ENCODE measurements around the gene SCN3A. TPM values are rescaled to one million over a fixed set of nuclear protein-coding genes. Genes with fewer than 3 reads are reported as not detected.

SCN3A gene
- total and polyA plus RNA-seq, 9 donors, result 0.20 to 3.4 (median 0.80) TPM

DNA sequence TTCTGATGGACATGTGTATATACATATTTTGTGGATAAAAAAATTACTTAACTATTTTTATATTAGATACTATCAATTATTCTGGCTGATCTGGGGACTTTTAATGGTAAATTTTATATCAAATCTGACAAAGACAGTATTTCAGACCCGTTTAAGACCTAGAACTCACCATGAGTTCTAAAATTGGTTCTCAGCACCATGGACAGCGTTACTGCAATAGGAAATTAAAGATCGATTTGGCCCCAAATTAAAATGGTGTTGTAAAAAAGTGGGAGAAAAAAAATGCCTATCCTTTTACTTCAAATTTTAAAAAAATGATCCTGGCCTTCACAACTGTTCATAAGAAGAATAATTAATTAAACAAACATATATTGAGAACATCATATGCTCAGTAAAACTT lies 34.4 kb upstream of the SCN3A start:
- Histone ChIP-seq H3K9me3 (no peaks in the 10 kb centered on the region), H3K4me3 (no peak overlapping the region), H3K36me3 (no peaks in the 10 kb centered on the region), H3K27ac (no peak overlapping the region), H3K27me3 (no peaks in the 10 kb centered on the region), H3K4me1 (ENCODE audit: insufficient read depth) (no peaks in the 10 kb centered on the region)
- intact Hi-C loops (cut with DNase I), result no loop called here
- 3 to 7% (median 4%) methylated on average over 3 of the region's 3 CpGs for WGBS, 3 donors
- no peak for TF ChIP-seq POLR2A (IDR thresholded peaks at IDR 0.05)
- TF ChIP-seq, protein P1, sequence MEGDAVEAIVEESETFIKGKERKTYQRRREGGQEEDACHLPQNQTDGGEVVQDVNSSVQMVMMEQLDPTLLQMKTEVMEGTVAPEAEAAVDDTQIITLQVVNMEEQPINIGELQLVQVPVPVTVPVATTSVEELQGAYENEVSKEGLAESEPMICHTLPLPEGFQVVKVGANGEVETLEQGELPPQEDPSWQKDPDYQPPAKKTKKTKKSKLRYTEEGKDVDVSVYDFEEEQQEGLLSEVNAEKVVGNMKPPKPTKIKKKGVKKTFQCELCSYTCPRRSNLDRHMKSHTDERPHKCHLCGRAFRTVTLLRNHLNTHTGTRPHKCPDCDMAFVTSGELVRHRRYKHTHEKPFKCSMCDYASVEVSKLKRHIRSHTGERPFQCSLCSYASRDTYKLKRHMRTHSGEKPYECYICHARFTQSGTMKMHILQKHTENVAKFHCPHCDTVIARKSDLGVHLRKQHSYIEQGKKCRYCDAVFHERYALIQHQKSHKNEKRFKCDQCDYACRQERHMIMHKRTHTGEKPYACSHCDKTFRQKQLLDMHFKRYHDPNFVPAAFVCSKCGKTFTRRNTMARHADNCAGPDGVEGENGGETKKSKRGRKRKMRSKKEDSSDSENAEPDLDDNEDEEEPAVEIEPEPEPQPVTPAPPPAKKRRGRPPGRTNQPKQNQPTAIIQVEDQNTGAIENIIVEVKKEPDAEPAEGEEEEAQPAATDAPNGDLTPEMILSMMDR (IDR thresholded peaks at IDR 0.05), result no peak
- TF ChIP-seq EP300 (IDR thresholded peaks at IDR 0.05), result no peak
- DNase-seq, result no peak

DNA sequence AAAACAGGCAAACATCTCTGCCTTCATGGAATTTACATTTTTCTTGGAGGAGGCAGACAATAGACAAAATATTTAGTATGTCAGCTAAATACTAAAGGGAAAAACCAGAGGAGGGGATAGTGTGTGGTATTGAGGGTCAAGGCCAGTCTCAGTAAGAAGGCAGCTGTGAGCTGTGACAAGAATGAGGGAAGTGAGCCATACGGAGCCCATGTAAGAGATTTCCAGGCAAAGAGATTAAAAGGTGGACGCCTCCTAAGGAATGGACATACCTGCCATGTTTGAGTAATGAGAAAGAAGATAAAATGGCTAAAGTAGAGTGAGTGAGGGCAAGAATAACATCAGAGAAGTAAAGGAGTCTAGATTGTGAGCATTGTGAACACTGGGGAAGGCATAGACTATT lies 33.2 kb upstream of the SCN3A start:
- Histone ChIP-seq H3K27me3 (no peaks in the 10 kb centered on the region), H3K9me3 (no peaks in the 10 kb centered on the region), H3K4me1 (ENCODE audit: insufficient read depth) (no peaks in the 10 kb centered on the region), H3K27ac (no peak overlapping the region), H3K4me3 (no peak overlapping the region), H3K36me3 (no peaks in the 10 kb centered on the region)
- TF ChIP-seq POLR2A (IDR thresholded peaks at IDR 0.05), result no peak
- no peak for TF ChIP-seq EP300 (IDR thresholded peaks at IDR 0.05)
- TF ChIP-seq, protein P1 (IDR thresholded peaks at IDR 0.05), result no peak
- intact Hi-C loops (cut with DNase I), result no loop called here
- WGBS, 3 donors, result 6 to 27% (median 9%) methylated on average over 2 of the region's 2 CpGs
- DNase-seq, result no peak

DNA sequence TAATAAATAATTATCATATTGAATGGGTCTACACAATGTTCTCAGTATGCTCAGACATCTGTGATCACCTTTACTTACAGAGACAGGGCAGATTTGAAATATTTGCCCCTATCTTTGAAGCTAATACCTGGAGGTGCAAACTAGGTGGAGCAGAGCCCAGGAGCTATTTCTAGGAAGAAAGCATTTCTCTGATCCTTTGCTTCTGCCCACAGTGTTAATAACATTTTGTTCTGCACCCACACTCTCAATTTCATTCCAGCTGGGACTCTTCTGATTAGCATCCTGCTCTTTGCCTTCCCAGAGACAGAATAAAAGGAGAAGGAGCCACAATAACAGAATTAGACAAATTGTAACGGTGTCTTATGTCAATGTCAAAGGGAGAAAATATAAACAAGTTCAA lies 23.7 kb upstream of the SCN3A start:
- H3K27ac ChIP-seq, result no peak overlapping the region
- H3K4me1 ChIP-seq (ENCODE audit: insufficient read depth), result no peaks in the 10 kb centered on the region
- no peaks in the 10 kb centered on the region for H3K36me3 ChIP-seq
- intact Hi-C loops (cut with DNase I), result no loop called here
- TF ChIP-seq, protein P1 (IDR thresholded peaks at IDR 0.05), result no peak
- TF ChIP-seq POLR2A (IDR thresholded peaks at IDR 0.05) (no peak), EP300 (IDR thresholded peaks at IDR 0.05) (no peak)
- WGBS, 3 donors, result 48 to 59% (median 50%) methylated on average over 1 of the region's 1 CpG
- no peaks in the 10 kb centered on the region for H3K9me3 ChIP-seq
- no peak overlapping the region for H3K4me3 ChIP-seq
- no peak for DNase-seq
- no peaks in the 10 kb centered on the region for H3K27me3 ChIP-seq

DNA sequence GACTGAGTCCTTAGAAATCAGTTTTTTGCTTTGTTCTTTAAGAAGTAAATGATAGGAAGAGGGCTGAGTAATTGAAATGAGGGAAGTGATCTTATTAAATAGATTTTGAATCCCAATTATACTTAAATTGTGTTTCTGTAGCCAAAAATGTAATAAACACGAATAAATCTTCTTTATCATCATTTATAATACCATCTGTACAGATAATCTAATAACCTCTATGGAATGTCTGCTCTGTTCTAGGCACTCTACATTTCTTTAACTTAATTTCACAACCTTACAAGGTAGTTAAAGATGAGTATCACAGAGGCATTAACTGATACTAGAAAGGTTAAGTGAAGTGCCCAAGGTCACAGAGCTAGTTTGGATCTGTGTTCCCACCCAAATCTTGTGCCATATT lies 21.1 kb upstream of the SCN3A start:
- no peak for TF ChIP-seq POLR2A (IDR thresholded peaks at IDR 0.05)
- TF ChIP-seq EP300 (IDR thresholded peaks at IDR 0.05), result no peak
- TF ChIP-seq, protein P1 (IDR thresholded peaks at IDR 0.05), result no peak
- DNase-seq, result no peak
- no peaks in the 10 kb centered on the region for H3K27me3 ChIP-seq
- no peaks in the 10 kb centered on the region for H3K36me3 ChIP-seq
- H3K4me3 ChIP-seq, result no peak overlapping the region
- H3K4me1 ChIP-seq (ENCODE audit: insufficient read depth), result no peaks in the 10 kb centered on the region
- intact Hi-C loops (cut with DNase I), result no loop called here
- WGBS, 3 donors, result 28 to 44% (median 39%) methylated on average over 1 of the region's 1 CpG
- H3K27ac ChIP-seq, result no peak overlapping the region
- no peaks in the 10 kb centered on the region for H3K9me3 ChIP-seq

DNA sequence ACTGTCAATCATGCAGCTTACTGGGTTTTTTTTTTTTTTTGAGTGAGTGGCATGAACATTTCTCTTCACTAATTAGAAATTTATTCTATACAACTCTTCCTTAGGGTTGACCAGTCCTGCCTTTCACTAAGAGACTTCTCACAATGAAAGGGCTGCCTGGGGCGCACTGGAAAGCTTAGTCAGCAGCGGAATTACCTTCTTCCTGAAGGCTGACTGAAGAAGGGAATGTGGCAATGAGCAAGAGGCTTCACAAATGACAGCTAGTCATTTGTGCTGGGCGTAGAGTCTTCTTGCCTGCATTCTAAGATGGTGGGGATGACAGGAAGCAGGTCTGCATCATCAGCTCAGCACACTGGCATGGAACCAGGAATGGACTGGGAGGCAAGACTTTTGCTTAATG lies 15.6 kb upstream of the SCN3A start:
- no peaks in the 10 kb centered on the region for H3K9me3 ChIP-seq
- intact Hi-C loops (cut with DNase I), result no loop called here
- no peaks in the 10 kb centered on the region for H3K27me3 ChIP-seq
- TF ChIP-seq, protein P1 (IDR thresholded peaks at IDR 0.05), result no peak
- TF ChIP-seq POLR2A (IDR thresholded peaks at IDR 0.05), result no peak
- no peak for TF ChIP-seq EP300 (IDR thresholded peaks at IDR 0.05)
- H3K4me3 ChIP-seq, result no peak overlapping the region
- H3K36me3 ChIP-seq, result no peaks in the 10 kb centered on the region
- WGBS, 3 donors, result 72 to 79% (median 74%) methylated on average over 3 of the region's 3 CpGs
- no peak for DNase-seq
- H3K27ac ChIP-seq, result no peak overlapping the region
- H3K4me1 ChIP-seq (ENCODE audit: insufficient read depth), result no peaks in the 10 kb centered on the region
